ENCODE results near the gene SERPINB1. TPM values are rescaled to one million over a fixed set of nuclear protein-coding genes. Genes with fewer than 3 reads are reported as not detected.

The SERPINB1 gene
- total RNA-seq, 2 donors from 2014 or later = 30.6 to 38.5 TPM

- H3K9me3 Mint-ChIP-seq = no peaks in the 10 kb centered on the region
- Histone ChIP-seq H3K4me1 (ENCODE audit: control insufficient read depth, insufficient read depth, low read length) (peaks cover 3% of the 10 kb centered on the region), H3K9ac (ENCODE audit: extremely low read depth, low read length, poor library complexity, severe bottlenecking) (no peak overlapping the region), H3K36me3 (ENCODE audit: control insufficient read depth, insufficient read depth, low read length) (no peaks in the 10 kb centered on the region), H3K27me3 (ENCODE audit: control insufficient read depth, insufficient read depth, low read length, poor library complexity, severe bottlenecking) (no peaks in the 10 kb centered on the region), H3K9me3 (ENCODE audit: control insufficient read depth, low read length) (no peaks in the 10 kb centered on the region), H3K27ac (ENCODE audit: low read depth, low read length) (no peak overlapping the region), H3K4me3 (ENCODE audit: low read length) (no peak overlapping the region)
- WGBS, 2 experiments (ENCODE audit: insufficient coverage in 1 of 2, insufficient read length in 1 of 2) = 60 to 67% methylated on average over 1 to 5 of the region's 5 CpGs
- H3K36me3 Mint-ChIP-seq (ENCODE audit: low read depth) = no peaks in the 10 kb centered on the region
- no peaks in the 10 kb centered on the region for H3K27me3 Mint-ChIP-seq (ENCODE audit: insufficient read depth)
- peak overlapping the region; percentile 46 for H3K27ac Mint-ChIP-seq
- peaks cover 40% of the 10 kb centered on the region for H3K4me1 Mint-ChIP-seq
- TF ChIP-seq CTCF (conservative IDR thresholded peaks at IDR 0.05) = no peak
- DNase-seq = no peak
- H3K4me3 Mint-ChIP-seq = no peak overlapping the region
Measured at GRCh38 chr6:2850538-2851113, 9.0 kb upstream of the SERPINB1 start.

GRCh38 chr6:2848851-2849250 lies 7.2 kb upstream of the SERPINB1 start:
- Mint-ChIP-seq H3K4me1 (peaks cover 24% of the 10 kb centered on the region), H3K27ac (peak overlapping the region; percentile 33), H3K27me3 (ENCODE audit: insufficient read depth) (no peaks in the 10 kb centered on the region), H3K4me3 (no peak overlapping the region), H3K9me3 (no peaks in the 10 kb centered on the region), H3K36me3 (ENCODE audit: low read depth) (no peaks in the 10 kb centered on the region)
- Histone ChIP-seq H3K4me1 (ENCODE audit: control insufficient read depth, insufficient read depth, low read length) (peaks cover 3% of the 10 kb centered on the region), H3K4me3 (ENCODE audit: low read length) (no peak overlapping the region), H3K9ac (ENCODE audit: extremely low read depth, low read length, poor library complexity, severe bottlenecking) (no peak overlapping the region), H3K9me3 (ENCODE audit: control insufficient read depth, low read length) (no peaks in the 10 kb centered on the region), H3K27ac (ENCODE audit: low read depth, low read length) (no peak overlapping the region), H3K27me3 (ENCODE audit: control insufficient read depth, insufficient read depth, low read length, poor library complexity, severe bottlenecking) (no peaks in the 10 kb centered on the region), H3K36me3 (ENCODE audit: control insufficient read depth, insufficient read depth, low read length) (no peaks in the 10 kb centered on the region)
- DNase-seq = peak; percentile 81
- TF ChIP-seq CTCF (conservative IDR thresholded peaks at IDR 0.05) = no peak
- 72 to 90% methylated on average over 6 to 10 of the region's 10 CpGs for WGBS, 2 experiments (ENCODE audit: insufficient coverage in 1 of 2, insufficient read length in 1 of 2)

DNA sequence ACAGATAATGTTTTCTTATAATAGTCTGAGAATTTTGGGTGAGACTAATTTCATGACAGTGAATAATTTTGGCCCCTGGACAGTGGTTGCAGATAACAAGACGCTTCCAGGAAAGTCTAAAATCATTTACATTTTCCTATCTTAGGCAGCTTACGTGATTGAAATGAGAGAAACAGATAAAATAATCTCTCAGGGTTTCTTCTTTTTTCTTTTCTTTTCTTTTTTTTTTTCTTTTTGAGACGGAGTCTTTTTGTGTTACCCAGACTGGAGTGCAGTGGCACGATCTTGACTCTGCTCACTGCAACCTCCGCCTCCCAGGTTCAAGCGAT lies 4.2 kb upstream of the SERPINB1 start:
- DNase-seq = no peak
- peaks cover under 1% of the 10 kb centered on the region for H3K4me1 ChIP-seq (ENCODE audit: control insufficient read depth, insufficient read depth, low read length)
- no peak overlapping the region for H3K9ac ChIP-seq (ENCODE audit: extremely low read depth, low read length, poor library complexity, severe bottlenecking)
- H3K9me3 Mint-ChIP-seq = no peaks in the 10 kb centered on the region
- WGBS, 2 experiments (ENCODE audit: insufficient coverage in 1 of 2, insufficient read length in 1 of 2) = 88 to 92% methylated on average over 4 to 6 of the region's 6 CpGs
- no peaks in the 10 kb centered on the region for H3K9me3 ChIP-seq (ENCODE audit: control insufficient read depth, low read length)
- TF ChIP-seq CTCF (conservative IDR thresholded peaks at IDR 0.05) = no peak
- no peak overlapping the region for H3K27ac ChIP-seq (ENCODE audit: low read depth, low read length)
- no peak overlapping the region for H3K27ac Mint-ChIP-seq
- no peaks in the 10 kb centered on the region for H3K27me3 ChIP-seq (ENCODE audit: control insufficient read depth, insufficient read depth, low read length, poor library complexity, severe bottlenecking)
- peaks cover 25% of the 10 kb centered on the region for H3K4me1 Mint-ChIP-seq
- no peaks in the 10 kb centered on the region for H3K36me3 ChIP-seq (ENCODE audit: control insufficient read depth, insufficient read depth, low read length)
- no peak overlapping the region for H3K4me3 Mint-ChIP-seq
- no peaks in the 10 kb centered on the region for H3K36me3 Mint-ChIP-seq (ENCODE audit: low read depth)
- H3K27me3 Mint-ChIP-seq (ENCODE audit: insufficient read depth) = no peaks in the 10 kb centered on the region
- H3K4me3 ChIP-seq (ENCODE audit: low read length) = no peak overlapping the region
